Calu3 (cell line): ENCODE data around the gene VARS2. TPM values are rescaled to one million over a fixed set of nuclear protein-coding genes. Genes with fewer than 3 reads are reported as not detected.

Experiments
- BruUV-seq: library from RNA; stranded (reverse); fragments of 400-500 nt; replicated peaks from 2 replicates; lab custom pipeline; 2021; lab: Mats Ljungman, UMichigan
- CTCF ChIA-PET: fragments of 300-600 bp; sonication (Branson Sonifier 250); formaldehyde crosslinking; loops from one replicate; lab custom pipeline; 2022; ENCODE audit warnings: antibody characterized with exemption; lab: Charles Lee
- DNase-seq: peaks from one replicate; pipeline ENCODE4 v3.0.0; 2022
- H3K27ac Mint-ChIP-seq: one replicate; pipeline ENCODE4 v1.8.0; 2022; ENCODE audit warnings: mixed read lengths; ENCODE audit not compliant: unreplicated experiment
- H3K27me3 Mint-ChIP-seq: one replicate; pipeline ENCODE4 v1.8.0; 2022; ENCODE audit warnings: mixed read lengths; ENCODE audit not compliant: unreplicated experiment
- H3K36me3 Mint-ChIP-seq: one replicate; pipeline ENCODE4 v1.8.0; 2022; ENCODE audit warnings: mild to moderate bottlenecking, moderate library complexity, mixed read lengths; ENCODE audit not compliant: insufficient read depth, unreplicated experiment
- H3K4me1 Mint-ChIP-seq: one replicate; pipeline ENCODE4 v1.8.0; 2022; ENCODE audit warnings: mild to moderate bottlenecking, low read depth, mixed read lengths; ENCODE audit not compliant: unreplicated experiment
- H3K4me3 Mint-ChIP-seq: one replicate; pipeline ENCODE4 v1.8.0; 2022; ENCODE audit warnings: mild to moderate bottlenecking, low read depth, moderate library complexity, mixed read lengths; ENCODE audit not compliant: unreplicated experiment
- H3K9me3 Mint-ChIP-seq: one replicate; pipeline ENCODE4 v1.8.0; 2022; ENCODE audit warnings: low read depth, mixed read lengths; ENCODE audit not compliant: unreplicated experiment
- CTCF ChIP-seq: fragments of 200-600 bp; IDR thresholded peaks from one replicate; pipeline ENCODE4 v1.8.0; 2022; ENCODE audit warnings: antibody characterized with exemption; ENCODE audit not compliant: unreplicated experiment
- intact Hi-C: fragments of 100-400 bp; cut with micrococcal nuclease; formaldehyde crosslinking; loops from one replicate; pipeline ENCODE4 v1.10.0; 2022; ENCODE audit not compliant: unreplicated experiment
- total RNA-seq: library from RNA; stranded (reverse); gene quantifications from 2 replicates; pipeline ENCODE4 v1.2.3, GENCODE V29; 2022

The VARS2 gene
- total RNA-seq, 1 experiment from 2014 or later, result 33.0 TPM

- peak; percentile 26 for DNase-seq
- H3K4me1 Mint-ChIP-seq, result peaks cover 66% of the 10 kb centered on the region
- peaks cover 4% of the 10 kb centered on the region for H3K9me3 Mint-ChIP-seq
- H3K27me3 Mint-ChIP-seq, result no peaks in the 10 kb centered on the region
- peaks cover 25% of the 10 kb centered on the region for H3K36me3 Mint-ChIP-seq
- CTCF ChIA-PET, result interaction anchor here (0.7 to 2.5 kb wide), 5 partner anchors 9 to 72 kb away, joined by 3 to 13 read pairs (median 6); no protein-coding TSS in a partner anchor
- BruUV-seq, result TSS peak; percentile 55
- H3K4me3 Mint-ChIP-seq, result peak overlapping the region; percentile 74
- intact Hi-C loops, result loop anchor here (10.0 kb wide), 1 partner anchor 72 kb away; no protein-coding TSS in a partner anchor
- H3K27ac Mint-ChIP-seq, result peak overlapping the region; percentile 96
- no peak for TF ChIP-seq CTCF
Observed at GRCh38 chr6:30932665-30933365, 18.8 kb downstream of the VARS2 start.

GRCh38 chr6:30935018-30935417, 21.0 kb downstream of the VARS2 start:
- intact Hi-C loops, result loop anchor here (10.0 kb wide), 1 partner anchor 70 kb away; no protein-coding TSS in a partner anchor
- Mint-ChIP-seq H3K27ac (peak overlapping the region; percentile 67), H3K4me3 (no peak overlapping the region), H3K27me3 (no peaks in the 10 kb centered on the region), H3K4me1 (peaks cover 68% of the 10 kb centered on the region), H3K9me3 (no peaks in the 10 kb centered on the region), H3K36me3 (peaks cover 25% of the 10 kb centered on the region)
- no peak for TF ChIP-seq CTCF
- CTCF ChIA-PET, result interaction anchor here (0.6 to 1.2 kb wide), 9 partner anchors 9 to 145 kb away, joined by 3 to 7 read pairs (median 4); partner anchors contain the start of gene VARS2
- peak; percentile 83 for DNase-seq
- no TSS peak for BruUV-seq

- no peak for TF ChIP-seq CTCF
- Mint-ChIP-seq H3K4me3 (no peak overlapping the region), H3K4me1 (peaks cover 67% of the 10 kb centered on the region), H3K27me3 (no peaks in the 10 kb centered on the region), H3K27ac (no peak overlapping the region), H3K36me3 (peaks cover 13% of the 10 kb centered on the region), H3K9me3 (no peaks in the 10 kb centered on the region)
- CTCF ChIA-PET, result no interaction called here
- intact Hi-C loops, result loop anchor here (10.0 kb wide), 1 partner anchor 68 kb away; no protein-coding TSS in a partner anchor
- BruUV-seq, result no TSS peak
- DNase-seq, result no peak
Observed at GRCh38 chr6:30937265-30937664, 23.2 kb downstream of the VARS2 start.

GRCh38 chr6:30938730-30939129, 24.7 kb downstream of the VARS2 start:
- Mint-ChIP-seq H3K27ac (no peak overlapping the region), H3K27me3 (no peaks in the 10 kb centered on the region), H3K36me3 (peaks cover 5% of the 10 kb centered on the region), H3K9me3 (no peaks in the 10 kb centered on the region), H3K4me3 (no peak overlapping the region), H3K4me1 (peaks cover 65% of the 10 kb centered on the region)
- CTCF ChIA-PET, result interaction anchor here (1.0 to 1.4 kb wide), 3 partner anchors 9 to 132 kb away, joined by 3 to 4 read pairs (median 3); no protein-coding TSS in a partner anchor
- intact Hi-C loops, result loop anchor here (10.0 kb wide), 1 partner anchor 66 kb away; no protein-coding TSS in a partner anchor
- DNase-seq, result no peak
- no TSS peak for BruUV-seq
- no peak for TF ChIP-seq CTCF
